HTERT RPE-1 (cell line): ENCODE results near the gene BCL11A.

ENCODE experiments used
- in situ Hi-C: fragments of 300-500 bp; cut with MboI; formaldehyde crosslinking; loops from 4 replicates; pipeline ENCODE4 v1.14.3; 2020; ENCODE audit warnings: low sequenced_read_pairs

The BCL11A gene

DNA sequence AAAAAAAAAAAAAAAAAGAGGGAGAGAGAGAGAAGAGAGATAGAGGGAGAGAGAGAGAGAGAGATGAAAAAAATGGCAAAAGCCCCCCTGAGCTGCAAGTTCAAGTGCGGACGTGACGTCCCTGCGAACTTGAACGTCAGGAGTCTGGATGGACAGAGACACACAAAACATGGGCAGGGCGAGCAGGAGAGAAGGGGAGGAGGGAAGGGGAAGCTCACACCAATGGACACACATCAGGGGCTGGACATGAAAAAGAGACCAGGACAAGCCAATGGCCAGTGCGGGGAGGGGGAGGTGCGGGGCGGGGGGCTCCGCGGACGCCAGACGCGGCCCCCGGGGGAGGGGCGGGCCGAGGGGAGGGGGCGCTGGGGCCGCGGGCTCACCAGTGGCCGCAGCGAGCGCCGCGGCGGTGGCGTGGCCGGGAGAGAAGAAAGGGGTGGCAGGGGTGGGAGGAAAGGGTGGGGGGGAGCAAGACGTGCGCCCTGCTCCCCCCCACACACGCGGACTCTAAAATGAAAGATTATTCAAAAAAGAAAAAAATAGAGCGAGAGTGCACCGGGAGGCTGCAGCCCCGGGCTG, at the start of gene BCL11A:
Gene BCL11A (minus strand): TSS at position 160 of the 579 bp plus-strand sequence. CDS start 384 bp downstream, outside the sequence.
- in situ Hi-C loops: no loop called here

DNA sequence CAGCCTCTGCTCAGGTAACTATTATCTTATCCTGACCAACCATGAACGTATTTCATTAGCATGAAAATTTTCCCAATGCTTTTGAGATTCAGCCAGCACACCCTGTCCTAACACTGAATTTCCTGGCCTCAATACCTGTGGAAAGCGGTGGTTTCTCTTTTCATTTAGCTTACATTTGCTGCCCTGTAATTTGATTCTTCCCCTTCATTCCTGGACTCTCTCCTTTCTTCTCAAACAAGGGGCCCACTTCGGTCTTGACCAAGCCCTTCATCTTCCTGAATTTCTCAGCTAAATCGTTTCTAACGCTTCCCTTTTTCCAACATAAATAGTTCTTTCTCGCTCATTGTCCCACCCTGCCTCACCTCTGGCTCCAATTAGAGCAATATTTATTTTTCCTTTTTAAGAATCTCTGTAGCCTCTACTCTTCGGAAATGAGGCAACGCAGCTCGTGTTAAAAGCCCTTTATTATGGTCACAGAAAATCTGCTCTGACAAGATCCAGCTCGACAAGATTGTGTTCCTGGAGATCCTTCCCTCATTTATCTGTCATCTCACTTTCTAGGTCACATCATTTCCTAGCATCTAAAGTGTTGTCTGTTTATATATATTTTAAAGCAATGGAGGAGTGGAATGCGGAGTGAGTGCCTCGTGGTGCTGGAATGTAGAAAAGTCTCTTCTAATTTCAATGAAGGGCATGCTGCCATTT, 49.5 kb upstream of the BCL11A start:
- in situ Hi-C loops: no loop called here

DNA sequence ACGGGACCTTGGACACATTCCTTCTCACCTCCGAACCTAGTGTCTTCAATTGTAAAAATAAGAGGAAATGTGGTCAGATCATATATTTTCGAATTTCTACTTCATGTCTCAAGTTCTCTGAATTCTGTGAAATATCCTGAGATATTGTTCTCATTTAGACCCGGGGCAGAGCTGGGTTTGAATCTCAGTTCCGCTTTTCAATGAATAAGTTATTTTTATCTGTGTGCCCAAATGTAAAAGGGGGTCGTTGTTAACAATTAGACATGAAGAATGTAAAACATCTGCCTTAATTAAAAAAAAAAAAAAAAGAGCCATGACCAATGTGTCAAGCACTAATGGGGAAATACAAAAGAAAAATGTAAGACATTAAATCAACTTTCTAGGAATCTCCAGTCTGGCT, 48.9 kb upstream of the BCL11A start:
- in situ Hi-C loops: no loop called here

DNA sequence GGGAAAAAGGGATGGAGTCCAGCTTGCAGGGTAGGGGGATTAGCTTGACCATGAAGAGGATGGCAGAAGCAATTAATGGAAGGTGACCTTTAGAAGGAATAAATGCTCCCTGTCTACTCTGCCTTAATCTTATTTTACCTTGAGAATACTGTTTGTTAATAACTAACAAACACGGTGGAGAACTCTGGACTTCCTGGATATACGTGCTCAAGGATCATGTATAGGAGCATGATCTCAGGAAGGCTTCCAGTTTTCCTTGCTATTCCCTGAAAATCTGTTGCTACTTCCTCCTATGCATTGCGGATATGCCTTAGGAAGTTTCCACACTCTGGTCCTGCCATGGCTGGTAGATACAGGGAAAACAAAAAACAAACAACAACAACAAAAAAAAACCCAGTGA, 44.8 kb upstream of the BCL11A start:
- in situ Hi-C loops: no loop called here

DNA sequence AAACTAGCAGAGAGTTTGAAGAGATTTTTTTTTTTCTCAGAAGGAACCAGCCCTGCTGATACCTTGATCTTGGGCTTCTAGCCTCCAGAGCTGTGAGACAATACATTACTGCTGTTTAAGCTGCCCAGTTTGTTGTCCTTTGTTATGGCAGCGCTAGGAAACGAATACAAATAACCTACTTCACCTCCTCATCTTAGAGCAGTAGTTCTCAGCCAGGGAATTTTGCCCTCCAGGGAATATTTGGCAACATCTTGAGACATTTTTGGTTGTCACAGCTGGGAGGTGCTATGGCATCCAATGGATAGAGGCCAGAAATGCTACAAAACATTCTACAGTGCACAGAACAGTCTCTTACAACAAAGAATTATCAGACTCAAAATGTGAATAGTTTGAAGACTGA, 43.9 kb upstream of the BCL11A start:
- in situ Hi-C loops: no loop called here

DNA sequence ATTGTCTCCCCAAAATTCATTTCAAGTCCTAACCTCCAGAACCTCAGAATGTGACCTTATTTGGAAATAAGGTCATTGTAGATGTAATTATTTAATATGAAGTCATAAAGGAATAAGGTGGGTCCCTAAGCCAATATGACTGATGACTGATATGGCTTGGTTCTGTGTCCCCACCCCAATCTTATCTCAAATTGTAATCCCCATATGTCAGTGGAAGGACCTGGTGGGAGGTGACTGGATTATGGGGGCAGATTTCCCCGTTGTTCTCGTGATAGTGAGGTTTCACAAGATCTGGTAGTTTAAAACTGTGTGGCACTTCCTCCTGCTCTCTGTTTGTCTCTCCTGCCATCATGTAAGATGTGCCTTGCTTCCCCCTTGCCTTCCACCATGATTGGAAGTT, 43.0 kb upstream of the BCL11A start:
- in situ Hi-C loops: no loop called here

DNA sequence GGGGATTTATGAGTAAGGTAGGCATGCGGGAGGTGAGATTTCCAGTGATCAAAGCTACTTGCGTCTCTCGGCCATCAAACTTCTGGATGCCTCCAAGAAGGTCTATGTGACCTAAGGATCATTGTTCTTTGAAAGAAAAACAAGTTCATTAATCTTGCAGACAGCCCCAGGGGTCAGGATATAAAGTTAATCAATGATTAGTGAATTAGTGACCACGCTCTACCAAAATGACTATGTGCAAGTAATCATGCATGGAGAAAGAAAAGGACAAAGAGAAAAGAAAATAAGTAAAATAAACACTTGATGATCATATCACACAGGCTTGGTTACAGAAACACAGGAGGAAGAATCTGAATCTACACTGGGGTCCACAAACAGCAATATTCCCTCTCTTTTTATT, 42.5 kb upstream of the BCL11A start:
- in situ Hi-C loops: no loop called here

DNA sequence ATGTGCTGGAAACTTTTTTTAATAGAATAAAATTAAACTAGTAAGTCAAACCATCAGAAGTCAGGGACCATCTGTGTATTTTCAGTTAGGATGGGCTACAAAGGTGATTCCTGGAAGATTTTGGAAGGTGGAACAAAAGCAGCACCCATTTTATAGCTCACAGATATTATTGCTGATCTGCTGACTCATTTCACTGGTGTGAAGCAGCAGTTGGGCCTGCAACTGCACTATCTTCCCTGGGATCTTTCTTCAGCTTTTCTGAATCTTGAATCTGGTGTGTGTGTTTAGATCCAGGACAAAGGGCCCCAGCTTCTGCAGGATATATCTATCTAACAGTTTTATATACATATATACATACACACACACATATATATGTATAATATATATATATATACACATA, 35.6 kb upstream of the BCL11A start:
- in situ Hi-C loops: no loop called here

DNA sequence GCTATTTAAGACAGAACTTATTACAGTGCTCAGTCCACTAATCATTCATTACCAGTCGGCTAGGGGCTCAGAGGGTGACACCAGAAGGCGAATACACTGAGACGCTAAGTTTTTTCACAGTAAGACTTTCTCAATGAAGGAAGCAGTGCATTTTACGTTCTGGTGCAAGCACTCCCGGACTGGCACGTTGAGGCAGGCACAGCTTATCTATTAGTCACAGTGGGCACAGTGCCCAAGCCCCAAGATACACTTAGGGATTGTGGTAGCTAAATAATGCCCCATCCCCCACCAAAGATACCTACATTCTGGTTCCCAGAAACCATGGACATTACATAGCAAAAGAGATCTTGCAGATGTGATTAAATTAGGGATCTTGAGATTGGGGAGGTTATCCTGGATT, 32.6 kb upstream of the BCL11A start:
- in situ Hi-C loops: no loop called here

DNA sequence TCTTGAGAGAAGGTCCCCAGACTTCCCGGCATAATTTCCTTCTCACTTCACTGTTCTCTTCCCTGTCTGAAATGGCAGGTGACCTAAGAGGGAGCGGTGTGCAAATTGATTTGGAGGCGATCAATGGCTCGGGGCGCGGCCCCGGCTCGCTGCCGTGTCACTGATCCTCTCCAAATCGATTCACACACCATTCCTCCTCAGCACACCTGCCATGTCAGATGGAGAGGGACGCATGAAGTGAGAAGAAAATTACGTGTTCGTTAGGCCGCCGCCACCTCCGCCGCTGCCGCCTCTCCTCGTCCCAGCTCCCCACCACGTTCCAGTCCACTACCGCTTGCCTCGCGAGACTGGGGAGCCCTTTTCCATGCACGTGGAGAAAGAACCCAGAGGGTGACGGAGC, 31.8 kb upstream of the BCL11A start:
- in situ Hi-C loops: no loop called here

DNA sequence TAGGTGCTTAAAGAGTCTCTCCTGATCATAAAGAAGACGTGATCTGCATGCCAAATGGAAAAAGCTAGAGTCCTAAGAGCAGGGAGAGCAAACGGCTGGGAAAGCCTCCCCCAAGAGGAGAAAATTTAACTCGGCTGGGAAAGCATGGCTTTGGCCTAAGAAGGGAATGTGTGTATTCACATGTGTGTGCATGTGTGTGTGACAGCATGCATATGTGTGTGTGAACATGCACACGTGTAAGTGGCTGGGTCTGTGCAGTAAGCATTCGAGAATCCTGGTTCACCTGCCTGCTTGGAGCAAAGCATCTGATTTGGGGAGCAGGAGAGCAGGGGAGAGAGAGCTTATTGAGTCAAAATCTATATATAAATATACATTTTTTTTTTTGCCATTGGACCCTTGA, 30.1 kb upstream of the BCL11A start:
- in situ Hi-C loops: no loop called here

DNA sequence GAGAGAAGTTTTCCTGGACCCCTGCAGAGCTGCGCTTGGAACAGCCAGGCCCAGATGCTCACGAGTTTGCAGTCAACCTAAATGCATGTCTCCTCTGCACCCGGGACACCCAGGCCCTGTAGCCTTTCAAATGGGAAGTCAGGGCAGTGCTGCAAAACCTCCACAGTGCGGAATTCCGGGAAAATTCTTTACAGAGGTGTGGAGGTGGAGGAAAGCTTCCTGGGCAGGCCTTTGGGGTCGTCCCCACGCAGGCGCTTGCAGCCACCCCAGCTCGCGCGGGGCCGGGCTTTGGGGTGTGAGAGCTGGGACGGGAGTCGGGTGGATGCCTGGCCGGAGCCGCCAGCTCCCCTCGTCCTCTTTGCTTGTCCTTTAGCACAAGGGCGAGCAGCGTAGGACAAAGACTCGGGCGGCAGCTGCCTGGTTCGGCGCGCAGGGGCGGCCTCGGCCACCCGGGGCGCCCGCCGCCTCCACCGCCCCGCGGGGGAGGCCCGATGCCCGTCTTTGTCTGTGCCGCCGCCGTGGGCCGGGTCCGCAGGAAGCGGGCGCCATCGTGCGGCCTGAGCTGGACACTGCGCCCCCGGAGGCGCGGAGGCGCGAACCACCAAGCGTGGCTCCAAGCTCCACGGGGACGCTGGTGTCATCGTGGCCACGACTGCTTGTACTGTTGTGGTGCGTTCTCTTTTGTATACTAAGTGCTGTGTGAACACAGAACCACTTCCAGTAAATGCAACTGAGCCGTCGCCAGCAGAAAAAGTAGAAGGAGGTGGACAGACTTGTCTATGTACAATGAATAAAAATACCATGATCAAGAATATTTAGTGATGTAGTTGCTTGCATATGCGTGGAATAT, 28.2 kb upstream of the BCL11A start:
- in situ Hi-C loops: no loop called here

DNA sequence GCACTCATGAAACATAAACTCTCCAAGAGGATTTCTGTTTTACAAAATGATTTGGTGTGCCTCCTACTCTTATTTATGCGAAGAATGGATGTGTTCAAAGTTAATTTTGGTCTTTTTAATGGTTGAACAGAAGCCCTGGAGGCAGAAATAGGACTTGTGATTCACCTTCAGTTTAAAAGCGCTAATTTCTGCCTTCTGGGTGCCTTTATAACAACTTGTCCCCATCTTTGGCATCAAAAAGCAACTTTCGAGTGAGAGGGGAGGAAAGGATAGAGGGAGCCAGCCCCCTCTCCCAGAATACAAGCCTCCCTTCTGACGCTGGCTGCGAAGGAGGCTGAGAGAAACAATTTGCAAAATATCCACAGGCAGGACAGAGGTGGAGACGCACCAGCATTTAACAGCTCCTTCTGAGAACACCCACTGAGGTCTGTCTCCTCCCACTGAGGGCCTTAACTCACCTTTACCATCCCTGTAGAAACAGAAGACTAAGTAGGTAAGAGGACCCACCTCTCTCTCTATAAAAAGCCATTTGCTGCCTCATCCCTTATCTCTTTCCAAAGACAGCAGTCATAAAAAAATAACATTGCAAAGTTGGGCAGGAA, 24.3 kb upstream of the BCL11A start:
- in situ Hi-C loops: no loop called here

DNA sequence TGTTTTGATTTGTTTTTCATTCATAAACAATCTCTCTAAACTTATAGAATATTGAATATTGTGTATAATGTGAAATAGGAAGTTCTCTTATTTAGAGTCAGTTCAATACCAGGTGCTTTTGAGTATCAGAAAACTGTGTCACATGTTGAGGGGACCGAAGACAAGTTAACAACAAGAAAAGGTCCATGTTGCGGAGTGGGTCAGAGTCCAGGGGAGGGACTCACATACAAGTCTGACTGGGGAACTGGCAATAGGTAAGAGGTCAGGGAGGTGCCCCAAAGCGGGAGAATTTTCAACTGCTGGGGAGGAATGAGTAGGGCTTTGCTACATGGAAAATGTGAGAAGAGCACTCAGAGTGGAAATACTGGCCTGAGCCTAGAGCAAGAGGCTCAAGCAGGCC, 19.8 kb upstream of the BCL11A start:
- in situ Hi-C loops: no loop called here

DNA sequence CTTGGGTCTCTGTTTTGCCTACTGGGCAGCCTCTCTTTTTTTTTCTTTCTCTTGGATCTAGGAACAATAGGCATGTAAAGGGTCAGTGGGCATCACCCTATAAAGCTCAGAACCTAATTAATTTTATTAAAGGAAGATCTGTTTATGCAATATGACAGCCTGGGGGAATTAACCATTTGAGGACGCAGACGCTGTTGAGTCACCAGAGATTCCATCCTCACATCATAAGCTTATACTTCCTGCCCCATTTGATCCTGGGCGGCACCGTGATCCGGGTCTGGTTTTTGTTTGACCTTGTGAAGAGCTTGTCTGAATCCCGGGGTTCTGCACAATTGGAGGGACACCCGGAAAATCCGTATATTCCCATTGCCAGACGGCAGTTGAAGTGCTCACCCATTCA, 16.8 kb upstream of the BCL11A start:
- in situ Hi-C loops: no loop called here

DNA sequence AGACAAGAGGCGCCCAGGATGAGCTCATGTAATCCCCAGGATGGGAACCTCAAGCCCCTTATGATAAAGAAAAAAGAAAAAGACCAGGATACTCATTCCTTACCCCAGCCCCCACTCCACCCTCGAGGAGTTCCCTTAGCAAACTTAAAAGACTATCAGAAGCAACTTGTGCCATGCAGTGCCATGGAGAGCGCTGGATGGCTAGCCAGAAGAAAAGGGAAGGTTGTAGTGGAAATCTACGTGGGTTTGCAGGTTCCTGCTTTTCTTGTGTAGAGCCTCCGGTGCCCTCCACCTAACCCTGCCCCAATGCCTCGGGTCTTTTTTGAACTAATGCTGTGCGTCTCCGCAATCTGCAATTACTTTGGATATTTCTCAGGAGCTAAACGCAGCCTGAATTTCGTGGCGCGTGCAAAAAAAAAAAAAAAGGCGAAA, 16.2 kb upstream of the BCL11A start:
- in situ Hi-C loops: no loop called here

DNA sequence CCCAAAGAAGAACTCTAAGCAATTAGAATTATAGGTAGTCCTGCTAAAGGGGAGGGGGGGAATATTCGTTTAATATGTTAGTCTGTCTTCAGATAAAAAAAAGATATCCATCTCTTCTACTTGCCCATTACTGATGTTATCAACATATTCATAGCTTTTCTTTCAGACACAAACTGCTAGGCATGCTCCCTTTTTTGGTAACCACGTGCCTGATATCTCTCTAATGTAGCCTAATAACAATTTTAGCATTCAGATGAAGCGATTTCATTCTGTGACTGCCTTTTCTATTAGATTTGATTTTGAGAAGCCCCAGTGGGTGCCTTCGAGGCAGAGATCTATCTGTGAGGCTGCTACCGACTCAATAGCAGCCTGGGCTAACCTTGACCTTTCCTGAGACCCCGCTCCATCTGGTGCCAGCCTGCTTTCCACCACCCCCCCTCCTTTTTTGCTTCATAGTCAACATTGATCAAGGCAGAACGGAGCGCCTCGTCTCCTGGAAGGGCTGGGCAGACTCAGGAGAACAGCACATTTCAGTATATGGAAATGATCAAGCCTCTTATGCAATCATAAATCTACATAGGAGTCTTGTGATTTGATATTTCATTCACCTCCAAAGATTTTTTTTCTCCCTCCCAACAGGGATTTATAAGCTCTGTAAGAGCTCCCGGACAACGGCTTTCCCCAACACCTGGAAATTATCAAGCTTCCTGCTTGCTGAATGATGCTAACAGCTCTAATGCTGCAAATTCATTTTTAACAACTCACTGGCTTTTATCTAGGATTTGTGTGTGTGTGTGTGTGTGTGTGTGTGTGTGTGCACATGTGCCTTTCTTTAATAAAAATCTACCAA, 14.7 kb upstream of the BCL11A start:
- in situ Hi-C loops: no loop called here

DNA sequence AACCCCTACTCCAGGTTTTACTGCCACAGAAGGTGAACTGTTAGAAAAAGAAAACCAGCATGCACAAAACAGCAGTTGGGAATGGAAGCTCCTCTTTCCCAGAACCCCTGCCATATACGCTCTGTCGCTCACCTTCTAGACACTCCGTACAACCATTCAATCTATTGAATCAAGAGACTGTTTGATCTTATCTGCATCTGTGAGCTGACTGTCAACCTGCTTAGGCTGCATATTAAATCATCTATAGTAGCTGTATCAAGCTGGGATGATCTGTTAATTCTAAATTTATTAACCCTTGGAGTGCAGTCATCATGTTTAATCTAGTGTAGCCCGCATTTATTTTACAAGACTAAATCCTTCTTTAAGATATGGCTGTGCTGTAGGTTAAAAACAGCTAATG, 13.6 kb upstream of the BCL11A start:
- in situ Hi-C loops: no loop called here

DNA sequence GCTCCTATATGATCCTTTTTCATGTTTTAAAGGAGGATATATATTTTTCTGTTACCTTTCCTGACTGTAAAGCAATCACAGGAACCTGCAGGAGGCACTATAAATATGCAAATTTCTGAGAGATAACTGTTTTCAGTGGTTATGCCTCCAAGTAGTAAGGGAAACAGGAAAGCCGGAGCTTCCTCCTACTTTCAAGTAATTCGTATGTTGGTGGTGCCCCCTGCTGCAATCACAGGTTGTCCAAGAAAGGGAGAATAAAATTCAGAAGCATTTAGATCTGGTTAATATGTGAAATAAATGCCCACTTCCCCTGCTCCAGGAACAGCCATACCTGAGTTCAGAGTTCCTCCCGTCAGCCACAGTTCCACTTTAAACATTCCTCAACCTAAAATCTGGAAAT, 12.0 kb upstream of the BCL11A start:
- in situ Hi-C loops: no loop called here

DNA sequence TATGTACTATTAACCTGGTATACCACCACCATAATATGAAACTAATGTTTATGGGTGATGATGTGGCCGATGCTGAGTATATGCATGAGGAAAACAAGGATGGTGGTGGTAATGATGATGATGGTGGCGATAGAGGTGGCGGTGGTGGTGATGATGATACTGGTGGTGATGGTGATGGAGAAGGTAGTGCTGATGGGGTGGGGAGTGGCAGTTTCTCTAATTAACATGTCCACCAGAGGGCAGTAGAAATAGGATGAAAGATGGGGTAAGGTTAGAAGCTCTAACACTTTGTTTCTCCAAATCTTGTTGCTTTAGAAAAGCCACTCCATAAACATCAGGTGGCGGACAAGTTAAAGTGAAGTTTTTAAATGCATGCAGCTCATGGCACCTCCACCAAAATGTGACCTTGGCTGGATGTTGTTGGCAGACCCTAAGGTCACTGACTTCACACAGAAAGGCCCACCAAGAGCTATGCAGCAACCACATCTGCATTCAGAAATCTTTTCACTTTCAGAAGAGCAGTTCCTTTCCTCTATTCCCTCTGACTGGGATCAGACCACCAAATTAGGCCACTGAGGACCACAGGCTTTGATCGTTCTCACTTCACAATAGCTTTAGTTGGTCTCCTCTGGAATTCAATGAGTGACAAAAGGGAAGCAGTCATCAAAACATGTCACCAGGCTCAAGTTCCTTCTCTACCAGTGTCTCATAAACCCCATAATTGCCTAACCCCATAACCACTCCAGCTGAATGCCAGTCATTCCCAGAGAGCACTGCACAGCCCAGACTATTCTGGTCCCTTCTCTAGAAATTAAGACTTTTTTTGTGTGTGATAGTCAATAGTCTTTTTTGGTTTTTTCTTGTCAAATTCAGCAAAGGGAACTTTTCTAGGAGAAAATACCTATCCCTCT, 7.5 kb upstream of the BCL11A start:
- in situ Hi-C loops: no loop called here
